Smooth muscle cell (in vitro differentiated cells): ENCODE measurements around the gene FFAR1. TPM values are rescaled to one million over a fixed set of nuclear protein-coding genes. Genes with fewer than 3 reads are reported as not detected.

ENCODE experiments used
- DNase-seq: peaks from one replicate; lab custom pipeline; 2025; ENCODE audit not compliant: unreplicated experiment; lab: John Stamatoyannopoulos, UW
- H2AFZ ChIP-seq: fragments of 200-600 bp; sonication (generic); 2 replicates; pipeline ENCODE4 v1.6.0; 2016; ENCODE audit warnings: antibody characterized with exemption, low read depth, mild to moderate bottlenecking
- H3F3A ChIP-seq: fragments of 200-600 bp; sonication (generic); 2 replicates; pipeline ENCODE4 v1.6.0; 2017; ENCODE audit warnings: antibody characterized with exemption, low read depth
- H3K27ac ChIP-seq: fragments of 200-600 bp; sonication (generic); 2 replicates; pipeline ENCODE4 v1.5.1; 2016; ENCODE audit warnings: low read depth, mild to moderate bottlenecking
- H3K27me3 ChIP-seq: fragments of 200-600 bp; sonication (generic); 2 replicates; pipeline ENCODE4 v1.6.1; 2016; ENCODE audit warnings: low read depth, mild to moderate bottlenecking
- H3K36me3 ChIP-seq: fragments of 200-600 bp; sonication (generic); 2 replicates; pipeline ENCODE4 v1.5.1; 2016; ENCODE audit warnings: low read depth
- H3K4me1 ChIP-seq: fragments of 200-600 bp; sonication (generic); 2 replicates; pipeline ENCODE4 v1.5.1; 2016; ENCODE audit warnings: low read depth
- H3K4me2 ChIP-seq: fragments of 200-600 bp; sonication (generic); 2 replicates; pipeline ENCODE4 v1.6.0; 2016; ENCODE audit warnings: mild to moderate bottlenecking
- H3K4me3 ChIP-seq: fragments of 200-600 bp; sonication (generic); 2 replicates; pipeline ENCODE4 v1.5.1; 2016; ENCODE audit warnings: mild to moderate bottlenecking
- H3K79me2 ChIP-seq: fragments of 200-600 bp; sonication (generic); 2 replicates; pipeline ENCODE4 v1.6.0; 2016; ENCODE audit warnings: low read depth, mild to moderate bottlenecking
- H3K9ac ChIP-seq: fragments of 200-600 bp; sonication (generic); 2 replicates; pipeline ENCODE4 v1.6.0; 2016; ENCODE audit warnings: low read depth
- H3K9me3 ChIP-seq: fragments of 200-600 bp; sonication (generic); replicated peaks from 2 replicates; pipeline ENCODE4 v1.5.1; 2016; ENCODE audit warnings: low read depth
- H4K20me1 ChIP-seq: fragments of 200-600 bp; sonication (generic); 2 replicates; pipeline ENCODE4 v1.6.0; 2016; ENCODE audit warnings: low read depth
- CTCF ChIP-seq: fragments of 200-600 bp; sonication (generic); IDR thresholded peaks from 2 replicates; pipeline ENCODE4 v1.5.1; 2017; ENCODE audit warnings: borderline replicate concordance, mild to moderate bottlenecking, antibody characterized with exemption; ENCODE audit not compliant: insufficient read depth, poor library complexity, severe bottlenecking
- WGBS: methylation state at CpG from one replicate; pipeline ENCODE4 v1.1.7; 2016; ENCODE audit warnings: low lambda C conversion rate; 5-methylcytosine and 5-hydroxymethylcytosine counted together
- polyA plus RNA-seq: library from polyadenylated mRNA; unstranded; fragments of >200 nt; fragmentation: Nextera tagmentation; extraction: Ambion mirVana; gene quantifications from 2 replicates; pipeline ENCODE4 v1.2.1, GENCODE V29; 2016
- total RNA-seq: library from RNA; depleted of rRNA; stranded (reverse); fragments of >200 nt; gene quantifications from 2 replicates; pipeline ENCODE4 v1.2.3, GENCODE V29; 2014

Gene FFAR1
- total and polyA plus RNA-seq, 2 experiments from 2014 or later: not detected

DNA sequence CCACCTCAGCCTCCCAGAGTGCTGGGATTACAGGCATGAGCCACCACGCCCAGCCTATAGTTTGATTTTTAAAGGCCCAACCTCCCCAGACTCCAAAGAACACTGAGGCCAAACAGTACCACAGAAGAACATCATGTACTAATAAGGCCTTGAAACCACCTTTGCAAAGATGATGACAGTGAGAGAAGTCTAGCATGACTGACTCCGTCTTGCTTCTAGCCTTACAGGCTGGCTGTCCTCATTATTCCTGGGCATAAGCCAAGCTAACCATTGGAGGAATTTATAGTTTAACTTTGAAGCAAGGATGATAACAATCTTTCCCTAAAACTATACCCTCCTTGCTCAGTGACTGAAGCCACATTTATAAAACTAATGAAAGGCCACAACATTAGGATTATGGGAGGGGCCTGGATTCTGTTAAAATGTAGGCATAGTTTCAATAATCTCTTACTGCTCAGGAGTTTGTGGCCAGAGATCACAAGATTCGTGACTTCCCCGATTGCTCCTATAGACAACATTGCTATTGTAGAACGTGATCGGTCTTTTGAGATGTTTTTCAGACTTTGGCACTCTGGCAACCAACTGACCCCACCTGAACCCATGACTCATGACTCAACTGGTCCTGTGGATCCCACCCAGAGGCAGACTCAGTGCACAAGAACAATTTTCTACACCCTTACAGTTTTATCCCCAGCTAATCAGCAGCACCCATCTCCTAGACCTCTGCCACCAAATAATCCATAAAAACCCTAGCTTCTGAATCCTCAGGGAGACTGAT lies 40.8 kb downstream of the FFAR1 start:
- no peak overlapping the region for H3K27ac ChIP-seq

GRCh38 chr19:35389192-35389861 lies 41.6 kb downstream of the FFAR1 start:
- no peak for TF ChIP-seq CTCF
- no peaks in the 10 kb centered on the region for H4K20me1 ChIP-seq
- no peak overlapping the region for H3K9ac ChIP-seq
- H3K36me3 ChIP-seq: no peaks in the 10 kb centered on the region
- no peak overlapping the region for H3K27ac ChIP-seq
- no peaks in the 10 kb centered on the region for H3F3A ChIP-seq
- 87% methylated on average over 6 of the region's 6 CpGs for WGBS
- H3K79me2 ChIP-seq: no peaks in the 10 kb centered on the region
- H3K27me3 ChIP-seq: no peaks in the 10 kb centered on the region
- no peak overlapping the region for H3K4me3 ChIP-seq
- no peak for DNase-seq
- no peak overlapping the region for H3K4me2 ChIP-seq
- peaks cover 11% of the 10 kb centered on the region for H3K9me3 ChIP-seq
- H3K4me1 ChIP-seq: no peaks in the 10 kb centered on the region
- H2AFZ ChIP-seq: no peak overlapping the region

More for the DNA sequence above, 40.8 kb downstream of the FFAR1 start:
- WGBS: 93% methylated on average over 6 of the region's 6 CpGs
- Histone ChIP-seq H3K79me2 (no peaks in the 10 kb centered on the region), H3K4me1 (no peaks in the 10 kb centered on the region), H2AFZ (no peak overlapping the region), H3K9ac (no peak overlapping the region), H3F3A (no peaks in the 10 kb centered on the region), H3K9me3 (peaks cover 11% of the 10 kb centered on the region), H3K4me3 (no peak overlapping the region), H3K4me2 (no peak overlapping the region), H3K36me3 (no peaks in the 10 kb centered on the region), H4K20me1 (no peaks in the 10 kb centered on the region), H3K27me3 (no peaks in the 10 kb centered on the region)
- TF ChIP-seq CTCF: no peak
- no peak for DNase-seq

DNA sequence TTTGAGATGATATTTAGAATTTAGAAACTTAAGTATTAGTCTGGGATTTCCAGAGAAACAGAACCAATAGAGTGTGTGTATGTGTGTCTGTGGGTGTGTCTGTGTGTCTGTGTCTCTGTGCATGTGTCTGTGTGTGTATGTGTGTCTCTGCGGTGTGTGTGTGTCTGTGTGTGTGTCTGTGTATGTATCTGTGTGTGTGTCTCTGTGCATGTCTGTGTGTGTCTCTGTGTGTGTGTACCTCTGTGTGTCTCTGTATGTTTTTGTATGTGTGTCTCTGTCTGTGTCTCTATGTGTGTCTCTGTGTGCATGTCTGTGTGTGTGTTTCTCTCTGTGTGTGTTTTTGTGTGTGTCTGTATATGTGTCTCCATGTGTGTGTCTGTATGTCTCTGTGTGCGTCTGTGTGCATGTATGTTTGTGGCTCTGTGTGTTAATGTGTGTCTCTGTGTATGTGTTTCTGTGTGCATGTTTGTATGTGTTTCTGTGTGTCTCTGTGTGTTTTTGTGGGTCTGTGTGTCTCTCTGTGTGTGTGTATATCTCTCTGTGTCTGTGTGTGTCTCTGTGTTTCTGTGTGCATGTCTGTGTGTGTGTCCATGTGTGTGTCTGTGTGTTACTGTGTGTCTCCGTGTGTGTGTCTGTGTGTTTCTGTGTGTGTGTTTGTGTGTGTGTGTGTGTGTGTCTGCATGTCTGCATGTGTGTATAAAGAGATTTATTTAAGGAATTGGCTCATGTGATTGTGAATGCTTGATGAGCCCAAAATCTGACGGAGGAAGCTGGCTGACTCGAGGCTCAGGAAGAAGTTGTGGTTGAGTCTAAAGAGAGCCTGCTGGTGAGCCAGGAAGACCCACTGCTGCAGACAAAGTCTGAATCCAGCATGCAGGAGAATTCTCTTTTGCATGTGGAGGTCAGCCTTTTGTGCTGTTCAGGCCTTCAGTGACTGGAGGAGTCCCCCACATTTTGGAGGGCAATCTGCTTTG lies 45.3 kb downstream of the FFAR1 start:
- H4K20me1 ChIP-seq: no peaks in the 10 kb centered on the region
- H3K9ac ChIP-seq: no peak overlapping the region
- H3K79me2 ChIP-seq: no peaks in the 10 kb centered on the region
- no peak for TF ChIP-seq CTCF
- no peaks in the 10 kb centered on the region for H3K9me3 ChIP-seq
- 92% methylated on average over 5 of the region's 5 CpGs for WGBS
- H3K4me1 ChIP-seq: no peaks in the 10 kb centered on the region
- no peak for DNase-seq
- H3F3A ChIP-seq: no peaks in the 10 kb centered on the region
- H3K4me3 ChIP-seq: no peak overlapping the region
- H2AFZ ChIP-seq: no peak overlapping the region
- H3K27ac ChIP-seq: no peak overlapping the region
- H3K36me3 ChIP-seq: no peaks in the 10 kb centered on the region
- no peak overlapping the region for H3K4me2 ChIP-seq
- no peaks in the 10 kb centered on the region for H3K27me3 ChIP-seq
